Body of pancreas (tissue), 4 donors: Measurements from ENCODE around the gene MECR. TPM values are rescaled to one million over a fixed set of nuclear protein-coding genes. Genes with fewer than 3 reads are reported as not detected.

Experiments
- ATAC-seq: fragments of 150-250 bp; one replicate; pipeline ENCODE4 v1.9.1; 2016
- DNase-seq, 4 donors: peaks; one replicate each; pipeline ENCODE4 v3.0.0-alpha.2; 2019
- H3K27ac ChIP-seq, 4 donors: fragments of 200-600 bp; sonication (generic); 1 replicate in 3 of 4; 2 replicates in 1 of 4; pipeline versions ENCODE4 v1.5.1 to v1.6.1; 2016 to 2019; ENCODE audit warnings: mild to moderate bottlenecking in 1 of 4, mixed read lengths in 1 of 4, moderate library complexity in 1 of 4
- H3K27me3 ChIP-seq, 2 donors: fragments of 200-600 bp; sonication (generic); one replicate each; pipeline ENCODE4 v1.6.0; 2016; ENCODE audit warnings: mild to moderate bottlenecking in 1 of 2
- H3K36me3 ChIP-seq, 2 donors: fragments of 200-600 bp; sonication (generic); replicated peaks in 1 of 2; 2 replicates each; pipeline ENCODE4 v1.5.1; 2016; ENCODE audit warnings: low read depth in 2 of 2; ENCODE audit not compliant: insufficient read depth in 1 of 2
- H3K4me1 ChIP-seq: fragments of 200-600 bp; sonication (generic); one replicate; pipeline ENCODE4 v1.6.0; 2016
- H3K4me3 ChIP-seq, 2 donors: fragments of 200-600 bp; sonication (generic); 1 replicate in 1 of 2; 2 replicates in 1 of 2; pipeline ENCODE4 v1.5.1; 2016 to 2019
- H3K9me3 ChIP-seq, 3 donors: fragments of 200-600 bp; sonication (generic); 1 replicate in 2 of 3; 2 replicates in 1 of 3; pipeline ENCODE4 v1.5.1; 2016
- CTCF ChIP-seq, 7 experiments: fragments of 450-650 bp in 4 of 7; fragments of 200-600 bp in 3 of 7; sonication (generic) in 3 of 7; IDR thresholded peaks; one replicate each; pipeline ENCODE4 v1.5.1; 2016 to 2019; ENCODE audit warnings: antibody characterized with exemption in 7 of 7
- POLR2A ChIP-seq, 3 donors: fragments of 450-650 bp; IDR thresholded peaks; one replicate each; pipeline ENCODE4 v1.6.1; 2016; ENCODE audit warnings: antibody characterized with exemption in 3 of 3, mild to moderate bottlenecking in 2 of 3
- WGBS, 2 donors: methylation state at CpG; one replicate each; pipeline ENCODE4 v1.1.5; 2017; 5-methylcytosine and 5-hydroxymethylcytosine counted together
- intact Hi-C: fragments of 100-400 bp; cut with DNase I; formaldehyde crosslinking; loops from one replicate; pipeline ENCODE4 v1.15.1; 2023
- small RNA-seq: library from RNA; depleted of rRNA; stranded (forward); fragments of <200 nt; gene quantifications from one replicate; pipeline ENCODE3, GENCODE V24; 2016
- total RNA-seq, 2 donors: library from RNA; depleted of rRNA; stranded (reverse); fragments of >200 nt; gene quantifications; one replicate each; pipeline ENCODE4 v1.1.0, GENCODE V29; 2016

MECR gene
- total RNA-seq, 2 donors from 2014 or later = 10.6 to 30.7 TPM

GRCh38 chr1:29148656-29149491, 81.9 kb downstream of the MECR start:
- no peak overlapping the region for H3K4me3 ChIP-seq
- WGBS, 2 donors = 91 to 94% methylated on average over 35 of the region's 35 CpGs
- DNase-seq = no peak
- no peaks in the 10 kb centered on the region for H3K9me3 ChIP-seq
- H3K36me3 ChIP-seq = peaks cover 19 to 50% of the 10 kb centered on the region in 2 donors
- ATAC-seq = no peak
- peaks cover 7% of the 10 kb centered on the region for H3K4me1 ChIP-seq
- TF ChIP-seq POLR2A (IDR thresholded peaks at IDR 0.05) (no peak), CTCF (IDR thresholded peaks at IDR 0.05) (no peak)
- no peak overlapping the region for H3K27ac ChIP-seq
- intact Hi-C loops = no loop called here
- H3K27me3 ChIP-seq = no peaks in the 10 kb centered on the region

DNA sequence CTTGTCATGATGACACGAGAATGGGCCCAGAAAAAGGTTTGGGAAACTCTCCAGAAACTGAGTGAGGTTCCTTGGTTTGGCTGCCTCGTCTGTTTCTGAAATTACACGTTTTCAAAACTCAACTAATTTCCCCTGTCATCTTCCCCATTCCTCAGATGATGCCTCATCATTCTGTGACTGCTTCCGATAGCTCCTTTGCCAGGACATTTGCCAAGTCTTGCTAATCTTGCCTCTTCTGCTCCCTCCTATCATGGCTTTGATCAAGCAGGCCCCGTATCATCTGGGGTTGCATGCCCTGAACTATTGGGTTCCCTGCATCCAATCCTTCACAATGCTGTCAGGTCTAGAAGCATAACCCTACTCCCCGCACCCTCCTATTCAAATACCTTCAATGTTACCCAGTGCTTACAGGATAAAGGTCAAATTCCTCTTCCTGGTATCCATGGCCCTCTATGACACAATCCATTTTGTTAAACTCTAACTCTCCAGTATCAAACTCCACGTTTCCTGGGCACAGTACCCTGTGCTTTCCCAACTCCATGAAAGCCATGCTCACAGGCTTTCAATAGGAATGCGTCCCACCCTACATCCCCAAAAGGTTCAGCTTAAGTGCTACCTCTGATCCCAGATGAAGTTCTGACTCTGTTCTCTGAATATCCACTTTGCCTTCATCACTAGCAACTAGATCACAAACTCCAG, 84.8 kb downstream of the MECR start:
- intact Hi-C loops = no loop called here
- peaks cover 7% of the 10 kb centered on the region for H3K4me1 ChIP-seq
- DNase-seq (peak in 1 of 4 donors; percentile 9), ATAC-seq (peak; percentile 68)
- TF ChIP-seq POLR2A (IDR thresholded peaks at IDR 0.05) = no peak
- TF ChIP-seq CTCF (IDR thresholded peaks at IDR 0.05) = no peak
- H3K27me3 ChIP-seq = no peaks in the 10 kb centered on the region
- H3K4me3 ChIP-seq = no peak overlapping the region
- WGBS, 2 donors = 58 to 76% methylated on average over 8 of the region's 8 CpGs
- H3K9me3 ChIP-seq = no peaks in the 10 kb centered on the region
- H3K27ac ChIP-seq = peak overlapping the region in 3 of 4 donors; percentile 4 to 59 (median 54)
- peaks cover 15 to 28% of the 10 kb centered on the region in 2 donors for H3K36me3 ChIP-seq

DNA sequence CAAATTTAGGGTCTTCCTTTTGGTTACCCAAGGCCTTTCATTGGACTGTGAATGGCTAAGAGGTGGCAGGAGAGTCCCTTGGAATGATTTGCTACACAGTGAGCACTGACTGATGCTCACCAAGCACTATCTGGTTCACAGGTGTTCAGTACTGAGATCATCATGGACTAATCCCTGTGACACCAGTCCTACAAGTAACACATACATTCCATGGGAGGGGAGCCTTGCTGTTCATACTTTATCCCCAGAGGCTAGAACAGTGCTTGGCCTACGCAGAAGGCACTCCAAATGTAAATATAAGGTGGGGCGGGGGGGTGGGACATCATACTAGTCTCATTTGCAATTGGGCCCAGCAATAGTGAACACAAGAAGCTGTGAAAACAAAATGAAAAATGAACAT, 86.6 kb downstream of the MECR start:
- no peaks in the 10 kb centered on the region for H3K9me3 ChIP-seq
- H3K27ac ChIP-seq = no peak overlapping the region
- H3K4me1 ChIP-seq = peaks cover 7% of the 10 kb centered on the region
- no peaks in the 10 kb centered on the region for H3K27me3 ChIP-seq
- ATAC-seq (no peak), DNase-seq (peak in 1 of 4 donors; percentile 1)
- H3K36me3 ChIP-seq = peaks cover 6 to 16% of the 10 kb centered on the region in 2 donors
- WGBS, 2 donors = 100% methylated on average over 2 of the region's 2 CpGs
- H3K4me3 ChIP-seq = no peak overlapping the region
- TF ChIP-seq POLR2A (IDR thresholded peaks at IDR 0.05) = no peak
- no peak for TF ChIP-seq CTCF (IDR thresholded peaks at IDR 0.05)
- intact Hi-C loops = no loop called here

DNA sequence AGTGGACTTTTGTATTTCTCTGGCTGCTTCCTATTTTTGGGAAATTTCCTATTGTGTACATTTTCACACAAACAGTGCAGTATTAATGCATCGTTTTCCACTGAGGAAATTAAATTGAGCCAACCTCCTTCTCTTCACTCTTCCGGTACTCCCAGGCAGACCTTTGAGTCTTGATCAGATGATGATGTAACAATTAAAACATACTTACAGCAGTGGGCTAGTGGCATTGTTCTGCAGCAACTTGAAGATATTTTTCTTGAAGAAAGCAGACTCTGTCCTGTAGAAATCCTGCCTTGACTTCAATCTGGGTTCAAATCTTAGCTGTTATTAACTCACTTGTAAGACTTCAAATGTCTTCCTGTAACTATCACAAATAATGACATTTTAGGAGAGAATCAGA, 88.0 kb downstream of the MECR start:
- no peak for TF ChIP-seq CTCF (IDR thresholded peaks at IDR 0.05)
- no peak for TF ChIP-seq POLR2A (IDR thresholded peaks at IDR 0.05)
- intact Hi-C loops = no loop called here
- Histone ChIP-seq H3K36me3 (peaks cover 0 to 1% of the 10 kb centered on the region in 2 donors), H3K4me3 (no peak overlapping the region), H3K27ac (no peak overlapping the region), H3K27me3 (no peaks in the 10 kb centered on the region), H3K4me1 (peaks cover 7% of the 10 kb centered on the region), H3K9me3 (no peaks in the 10 kb centered on the region)
- 81 to 94% methylated on average over 2 of the region's 2 CpGs for WGBS, 2 donors
- DNase-seq (no peak), ATAC-seq (no peak)

Small RNA genes lying within 50 kb of the gene (small RNA-seq; reads per million reads assigned to genes)
- gene RF02271 = not detected

Other genes starting within 250 kb of the MECR start
- gene TMEM200B, start 107.0 kb downstream of the MECR start, total RNA-seq = 1 to 10 TPM in 1 of 2 donors, not detected in 1; 2.6 TPM
- gene SRSF4, start 49.0 kb downstream of the MECR start, total RNA-seq = 10 to 100 TPM; 50.3 to 58.3 TPM
- gene PTPRU, start 5.6 kb upstream of the MECR start, total RNA-seq = 10 to 100 TPM; 24.1 to 40.2 TPM